ENCODE data around the gene TNFAIP3. TPM values are rescaled to one million over a fixed set of nuclear protein-coding genes. Genes with fewer than 3 reads are reported as not detected.

The TNFAIP3 gene
- polyA plus RNA-seq, 3 donors, result 35.5 to 273 (median 38.4) TPM

DNA sequence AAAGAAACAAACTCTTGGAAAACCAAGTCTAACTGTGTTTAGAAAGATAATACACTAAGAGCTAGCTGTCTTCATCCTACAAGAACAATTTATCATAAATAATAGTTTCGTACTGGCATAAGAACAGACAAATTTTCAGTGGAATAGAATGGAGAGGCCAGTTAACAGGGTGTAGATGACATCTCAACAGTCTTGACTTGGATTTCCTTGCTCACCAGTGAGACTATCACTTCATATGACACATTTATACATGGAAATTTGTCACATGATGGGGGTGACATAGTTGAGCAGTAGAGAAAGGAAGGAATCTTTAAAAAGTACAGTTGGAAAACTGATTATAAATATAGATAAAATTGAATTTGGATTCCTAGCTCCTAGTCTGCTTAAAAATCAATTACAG, 35.6 kb downstream of the TNFAIP3 start:
- no peaks in the 10 kb centered on the region for H3K36me3 ChIP-seq (replicated peaks in 1 of 2; ENCODE audit: control insufficient read depth in 1 of 2, insufficient read depth in 2 of 2, low read length in 2 of 2)
- H3K27me3 ChIP-seq (ENCODE audit: control insufficient read depth in 2 of 2, insufficient read depth in 2 of 2, low read length in 2 of 2), result no peaks in the 10 kb centered on the region
- H3K4me2 ChIP-seq (replicated peaks; ENCODE audit: extremely low read depth, low read length, poor library complexity, severe bottlenecking), result no peak overlapping the region
- Mint-ChIP-seq H3K4me1 (peaks cover 15% of the 10 kb centered on the region), H3K4me3 (no peak overlapping the region), H3K27me3 (ENCODE audit: low read depth in 3 of 3) (no peaks in the 10 kb centered on the region), H3K27ac (no peak overlapping the region), H3K9me3 (no peaks in the 10 kb centered on the region), H3K36me3 (no peaks in the 10 kb centered on the region)
- no peak for TF ChIP-seq CTCF (IDR thresholded peaks at IDR 0.05)
- WGBS (ENCODE audit: insufficient coverage), result no CpG with 5 or more reads among the region's 1 CpG
- no peak overlapping the region for H3K9ac ChIP-seq (ENCODE audit: insufficient read depth, low read length, poor library complexity, severe bottlenecking)
- H2AFZ ChIP-seq (ENCODE audit: insufficient read depth, low read depth, low read length, poor library complexity, severe bottlenecking), result no peak overlapping the region
- H3K4me3 ChIP-seq (replicated peaks in 1 of 3; ENCODE audit: low read depth in 2 of 3, low read length in 3 of 3), result no peak overlapping the region
- no peaks in the 10 kb centered on the region for H3K79me2 ChIP-seq (ENCODE audit: insufficient read depth, low read length)
- H4K20me1 ChIP-seq (ENCODE audit: insufficient read depth, low read length), result no peaks in the 10 kb centered on the region
- intact Hi-C loops (cut with micrococcal nuclease), result no loop called here
- peaks cover 14 to 16% of the 10 kb centered on the region in 2 donors for H3K4me1 ChIP-seq (ENCODE audit: control insufficient read depth in 1 of 2, insufficient read depth in 2 of 2, low read length in 2 of 2)
- no peak for DNase-seq
- H3K9me3 ChIP-seq (replicated peaks in 1 of 2; ENCODE audit: control insufficient read depth in 1 of 2, insufficient read depth in 1 of 2, low read length in 2 of 2), result no peaks in the 10 kb centered on the region
- H3K27ac ChIP-seq (ENCODE audit: low read depth in 1 of 2, low read length in 2 of 2), result no peak overlapping the region

GRCh38 chr6:137903274-137903932, 36.3 kb downstream of the TNFAIP3 start:
- DNase-seq, result no peak
- no peak overlapping the region for H3K27ac ChIP-seq (ENCODE audit: low read depth in 1 of 2, low read length in 2 of 2)
- no peaks in the 10 kb centered on the region for H3K36me3 ChIP-seq (replicated peaks in 1 of 2; ENCODE audit: control insufficient read depth in 1 of 2, insufficient read depth in 2 of 2, low read length in 2 of 2)
- TF ChIP-seq CTCF (IDR thresholded peaks at IDR 0.05), result no peak
- no CpG with 5 or more reads among the region's 7 CpGs for WGBS (ENCODE audit: insufficient coverage)
- Mint-ChIP-seq H3K4me3 (no peak overlapping the region), H3K27me3 (ENCODE audit: low read depth in 3 of 3) (no peaks in the 10 kb centered on the region), H3K36me3 (no peaks in the 10 kb centered on the region), H3K27ac (no peak overlapping the region), H3K9me3 (no peaks in the 10 kb centered on the region), H3K4me1 (peaks cover 17% of the 10 kb centered on the region)
- no peak overlapping the region for H3K4me2 ChIP-seq (replicated peaks; ENCODE audit: extremely low read depth, low read length, poor library complexity, severe bottlenecking)
- intact Hi-C loops (cut with micrococcal nuclease), result no loop called here
- no peaks in the 10 kb centered on the region for H3K27me3 ChIP-seq (ENCODE audit: control insufficient read depth in 2 of 2, insufficient read depth in 2 of 2, low read length in 2 of 2)
- no peaks in the 10 kb centered on the region for H3K79me2 ChIP-seq (ENCODE audit: insufficient read depth, low read length)
- no peak overlapping the region for H3K9ac ChIP-seq (ENCODE audit: insufficient read depth, low read length, poor library complexity, severe bottlenecking)
- no peaks in the 10 kb centered on the region for H3K9me3 ChIP-seq (replicated peaks in 1 of 2; ENCODE audit: control insufficient read depth in 1 of 2, insufficient read depth in 1 of 2, low read length in 2 of 2)
- no peak overlapping the region for H2AFZ ChIP-seq (ENCODE audit: insufficient read depth, low read depth, low read length, poor library complexity, severe bottlenecking)
- H3K4me1 ChIP-seq (ENCODE audit: control insufficient read depth in 1 of 2, insufficient read depth in 2 of 2, low read length in 2 of 2), result peaks cover 14 to 16% of the 10 kb centered on the region in 2 donors
- no peak overlapping the region for H3K4me3 ChIP-seq (replicated peaks in 1 of 3; ENCODE audit: low read depth in 2 of 3, low read length in 3 of 3)
- H4K20me1 ChIP-seq (ENCODE audit: insufficient read depth, low read length), result no peaks in the 10 kb centered on the region
